Mammary epithelial cell (primary cell): ENCODE data around the gene NAMPT.

ENCODE experiments used
- EZH2 ChIP-seq: IDR thresholded peaks from 2 replicates; pipeline ENCODE4 v1.6.1; 2012; ENCODE audit warnings: low read length, inconsistent platforms, borderline replicate concordance
- TF ChIP-seq, protein P1 (sequence below), 2 donors: IDR thresholded peaks in 1 of 2; conservative IDR thresholded peaks in 1 of 2; 2 replicates each; pipeline ENCODE4 v1.5.1; 2011 to 2012; ENCODE audit warnings: inconsistent platforms in 2 of 2, low read length in 2 of 2, mild to moderate bottlenecking in 2 of 2, control low read depth in 1 of 2, low read depth in 1 of 2; ENCODE audit not compliant: insufficient read depth in 1 of 2; ENCODE audit errors: extremely low read depth in 1 of 2

DNA sequence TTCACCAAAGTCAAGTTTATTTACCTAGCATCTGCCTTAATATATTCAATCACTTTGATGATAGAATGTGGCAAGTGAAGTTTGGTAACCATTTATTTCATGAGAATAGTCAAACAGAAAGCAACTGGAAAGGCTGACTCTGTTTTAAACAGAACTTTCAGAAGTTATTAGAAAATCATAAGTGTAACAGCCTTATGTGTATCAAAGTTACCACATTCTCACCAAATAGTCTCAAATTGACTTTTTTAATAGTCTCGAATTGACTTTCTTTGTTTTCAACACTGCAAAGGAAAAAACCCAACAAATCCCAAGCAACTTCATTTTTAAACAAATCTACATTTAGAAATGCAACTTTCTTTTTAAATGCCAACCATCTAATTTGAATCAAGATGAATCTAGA is 29.5 kb downstream of the NAMPT start:
- TF ChIP-seq, protein P1, sequence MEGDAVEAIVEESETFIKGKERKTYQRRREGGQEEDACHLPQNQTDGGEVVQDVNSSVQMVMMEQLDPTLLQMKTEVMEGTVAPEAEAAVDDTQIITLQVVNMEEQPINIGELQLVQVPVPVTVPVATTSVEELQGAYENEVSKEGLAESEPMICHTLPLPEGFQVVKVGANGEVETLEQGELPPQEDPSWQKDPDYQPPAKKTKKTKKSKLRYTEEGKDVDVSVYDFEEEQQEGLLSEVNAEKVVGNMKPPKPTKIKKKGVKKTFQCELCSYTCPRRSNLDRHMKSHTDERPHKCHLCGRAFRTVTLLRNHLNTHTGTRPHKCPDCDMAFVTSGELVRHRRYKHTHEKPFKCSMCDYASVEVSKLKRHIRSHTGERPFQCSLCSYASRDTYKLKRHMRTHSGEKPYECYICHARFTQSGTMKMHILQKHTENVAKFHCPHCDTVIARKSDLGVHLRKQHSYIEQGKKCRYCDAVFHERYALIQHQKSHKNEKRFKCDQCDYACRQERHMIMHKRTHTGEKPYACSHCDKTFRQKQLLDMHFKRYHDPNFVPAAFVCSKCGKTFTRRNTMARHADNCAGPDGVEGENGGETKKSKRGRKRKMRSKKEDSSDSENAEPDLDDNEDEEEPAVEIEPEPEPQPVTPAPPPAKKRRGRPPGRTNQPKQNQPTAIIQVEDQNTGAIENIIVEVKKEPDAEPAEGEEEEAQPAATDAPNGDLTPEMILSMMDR (conservative IDR thresholded peaks at IDR 0.05 in 1 of 2, IDR thresholded peaks at IDR 0.05 in 1 of 2; ENCODE audit: extremely low read depth in 1 of 2, insufficient read depth in 1 of 2, low read depth in 1 of 2, low read length in 2 of 2) = no peak
- no peak for TF ChIP-seq EZH2
